ENCODE results near the gene LENG8.

The LENG8 gene

GRCh38 chr19:54448774-54449700 lies at the start of gene LENG8:
LENG8 (plus strand) TSS chr19:54449199; CDS start chr19:54451345, 2,146 bp downstream.
- DNase-seq: peak; percentile 93

GRCh38 chr19:54400913-54401312 lies 48.1 kb upstream of the LENG8 start:
- no peak for DNase-seq

- no peak for DNase-seq
Observed at GRCh38 chr19:54403054-54403453, 45.9 kb upstream of the LENG8 start.

- DNase-seq: no peak
Observed at GRCh38 chr19:54405628-54406027, 43.4 kb upstream of the LENG8 start.

- no peak for DNase-seq
Observed at GRCh38 chr19:54407780-54408179, 41.2 kb upstream of the LENG8 start.

- no peak for DNase-seq
Observed at GRCh38 chr19:54408456-54409026, 40.5 kb upstream of the LENG8 start.

GRCh38 chr19:54411033-54411432 lies 38.0 kb upstream of the LENG8 start:
- no peak for DNase-seq

GRCh38 chr19:54412877-54413276 lies 36.1 kb upstream of the LENG8 start:
- no peak for DNase-seq

- DNase-seq: no peak
Observed at GRCh38 chr19:54414156-54414555, 34.8 kb upstream of the LENG8 start.

- no peak for DNase-seq
Observed at GRCh38 chr19:54415208-54415900, 33.6 kb upstream of the LENG8 start, which contains the start of gene TTYH1. TTYH1 (plus strand) TSS chr19:54415464; CDS start chr19:54415553, 89 bp downstream.

GRCh38 chr19:54415901-54416673 lies 32.9 kb upstream of the LENG8 start:
- DNase-seq: no peak

- no peak for DNase-seq
Observed at GRCh38 chr19:54416695-54417491, 32.1 kb upstream of the LENG8 start.

- DNase-seq: no peak
Observed at GRCh38 chr19:54418030-54418929, 30.7 kb upstream of the LENG8 start.

GRCh38 chr19:54418930-54419800 lies 29.8 kb upstream of the LENG8 start:
- no peak for DNase-seq

GRCh38 chr19:54420068-54420382 lies 29.0 kb upstream of the LENG8 start:
- DNase-seq: no peak

- DNase-seq: no peak
Observed at GRCh38 chr19:54420383-54421168, 28.4 kb upstream of the LENG8 start.

- no peak for DNase-seq
Observed at GRCh38 chr19:54421169-54421516, 27.9 kb upstream of the LENG8 start.

GRCh38 chr19:54421521-54421920 lies 27.5 kb upstream of the LENG8 start:
- no peak for DNase-seq

GRCh38 chr19:54422136-54422535 lies 26.9 kb upstream of the LENG8 start:
- DNase-seq: no peak
